Kidney (tissue), 14 donors: ENCODE data around the gene TNFSF10. TPM values are rescaled to one million over a fixed set of nuclear protein-coding genes. Genes with fewer than 3 reads are reported as not detected.

Source experiments
- DNase-seq, 5 donors: peaks; one replicate each; pipeline ENCODE4 v3.0.0-alpha.2; 2013 to 2020
- FAIRE-seq: peaks from 2 replicates; lab custom pipeline; 2012; peaks lifted over from hg19 to GRCh38; lab: Jason Lieb, UNC
- H3K27ac ChIP-seq, 2 donors: one replicate each; pipeline ENCODE4 v1.7.0; 2013; ENCODE audit warnings: low read depth in 2 of 2, low read length in 2 of 2, inconsistent platforms in 1 of 2
- H3K27me3 ChIP-seq: one replicate; pipeline ENCODE4 v1.7.1; 2013; ENCODE audit warnings: low read length, inconsistent platforms; ENCODE audit not compliant: control insufficient read depth, insufficient read depth
- H3K36me3 ChIP-seq, 3 donors: one replicate each; pipeline versions ENCODE4 v1.7.0 to v1.7.1; 2013; ENCODE audit warnings: low read length in 3 of 3, control low read depth in 1 of 3, inconsistent platforms in 1 of 3; ENCODE audit not compliant: insufficient read depth in 3 of 3, control insufficient read depth in 2 of 3
- H3K4me1 ChIP-seq, 3 donors: one replicate each; pipeline versions ENCODE4 v1.7.0 to v1.7.1; 2013; ENCODE audit warnings: low read length in 3 of 3, inconsistent platforms in 1 of 3, low read depth in 1 of 3; ENCODE audit not compliant: control insufficient read depth in 2 of 3, insufficient read depth in 2 of 3
- H3K4me3 ChIP-seq, 3 donors: one replicate each; pipeline versions ENCODE4 v1.7.0 to v1.8.1; 2013; ENCODE audit warnings: low read length in 3 of 3, control low read depth in 1 of 3, inconsistent platforms in 1 of 3
- H3K9ac ChIP-seq, 3 donors: one replicate each; pipeline versions ENCODE4 v1.7.0 to v1.7.1; 2013; ENCODE audit warnings: low read length in 3 of 3, control low read depth in 1 of 3, inconsistent platforms in 1 of 3
- H3K9me3 ChIP-seq, 3 donors: one replicate each; pipeline versions ENCODE4 v1.7.0 to v1.7.1; 2013; ENCODE audit warnings: low read length in 3 of 3, control low read depth in 1 of 3, inconsistent platforms in 1 of 3; ENCODE audit not compliant: control insufficient read depth in 2 of 3, insufficient read depth in 1 of 3
- intact Hi-C: fragments of 100-400 bp; cut with DNase I; formaldehyde crosslinking; loops from one replicate; pipeline ENCODE4 v1.11.1; 2022
- polyA plus RNA-seq: library from polyadenylated mRNA; stranded (reverse); fragments of 350-450 nt; fragmentation: Illumina TruSeq; extraction: RNeasy Lipid Tissue Mini Kit (QIAGEN cat#74804); gene quantifications from one replicate; pipeline ENCODE4 v1.2.3, GENCODE V29; 2014; ENCODE audit warnings: low read depth, low replicate concordance; ENCODE audit not compliant: insufficient read depth
- total RNA-seq: library from RNA; stranded (reverse); fragmentation: NEBNext Ultra II Directional; extraction: Animal tissue kit (Norgen Biotek cat#: 25700); gene quantifications from one replicate; pipeline ENCODE4 v1.2.1, GENCODE V29; 2021
- TF ChIP-seq, protein P1 (sequence below): IDR thresholded peaks from 3 replicates; pipeline ENCODE4 v1.5.1; 2012; ENCODE audit warnings: mild to moderate bottlenecking, moderate library complexity, borderline replicate concordance; ENCODE audit not compliant: insufficient read depth; ENCODE audit errors: extremely low read depth
- donor health status: control.
- donor health status: control.
- donor health status: control.
- donor health status: control.
- donor health status: control.
- donor health status: DM: yes; HTN: yes; CAD: no.
- donor health status: Normal renal cell carcinoma (clear cell type).

Gene TNFSF10
- total and polyA plus RNA-seq, 2 donors from 2014 or later, result 75.4 to 277 TPM

DNA sequence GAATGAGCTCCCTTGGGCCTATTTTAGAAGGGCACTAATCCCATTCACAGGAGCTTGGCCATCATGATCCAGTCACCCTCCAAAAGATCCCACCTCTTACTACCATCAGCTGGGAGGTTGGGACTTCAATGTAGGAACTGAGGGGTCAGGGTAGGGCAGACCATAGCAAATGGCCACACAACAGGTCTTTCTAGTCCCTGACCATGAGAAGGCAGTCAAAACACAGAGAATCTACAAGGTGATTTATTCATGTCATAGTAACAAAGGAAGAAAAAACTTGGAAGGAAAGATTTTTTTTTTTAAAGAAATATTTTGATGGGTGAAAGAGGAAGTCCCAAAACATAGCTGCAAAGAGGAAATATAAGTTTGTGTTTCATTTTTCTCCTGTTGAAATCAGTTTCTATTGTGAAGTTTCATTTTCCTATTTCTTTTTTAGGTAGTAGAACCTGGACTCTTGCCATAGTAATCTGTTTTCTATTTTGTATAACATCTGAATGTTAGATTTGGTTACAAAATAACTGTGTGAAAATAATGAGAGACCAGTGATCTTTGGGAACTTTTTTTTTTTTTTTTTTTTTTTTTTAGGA lies 23.5 kb upstream of the TNFSF10 start:
- TF ChIP-seq, protein P1, sequence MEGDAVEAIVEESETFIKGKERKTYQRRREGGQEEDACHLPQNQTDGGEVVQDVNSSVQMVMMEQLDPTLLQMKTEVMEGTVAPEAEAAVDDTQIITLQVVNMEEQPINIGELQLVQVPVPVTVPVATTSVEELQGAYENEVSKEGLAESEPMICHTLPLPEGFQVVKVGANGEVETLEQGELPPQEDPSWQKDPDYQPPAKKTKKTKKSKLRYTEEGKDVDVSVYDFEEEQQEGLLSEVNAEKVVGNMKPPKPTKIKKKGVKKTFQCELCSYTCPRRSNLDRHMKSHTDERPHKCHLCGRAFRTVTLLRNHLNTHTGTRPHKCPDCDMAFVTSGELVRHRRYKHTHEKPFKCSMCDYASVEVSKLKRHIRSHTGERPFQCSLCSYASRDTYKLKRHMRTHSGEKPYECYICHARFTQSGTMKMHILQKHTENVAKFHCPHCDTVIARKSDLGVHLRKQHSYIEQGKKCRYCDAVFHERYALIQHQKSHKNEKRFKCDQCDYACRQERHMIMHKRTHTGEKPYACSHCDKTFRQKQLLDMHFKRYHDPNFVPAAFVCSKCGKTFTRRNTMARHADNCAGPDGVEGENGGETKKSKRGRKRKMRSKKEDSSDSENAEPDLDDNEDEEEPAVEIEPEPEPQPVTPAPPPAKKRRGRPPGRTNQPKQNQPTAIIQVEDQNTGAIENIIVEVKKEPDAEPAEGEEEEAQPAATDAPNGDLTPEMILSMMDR, result peak; percentile 6

DNA sequence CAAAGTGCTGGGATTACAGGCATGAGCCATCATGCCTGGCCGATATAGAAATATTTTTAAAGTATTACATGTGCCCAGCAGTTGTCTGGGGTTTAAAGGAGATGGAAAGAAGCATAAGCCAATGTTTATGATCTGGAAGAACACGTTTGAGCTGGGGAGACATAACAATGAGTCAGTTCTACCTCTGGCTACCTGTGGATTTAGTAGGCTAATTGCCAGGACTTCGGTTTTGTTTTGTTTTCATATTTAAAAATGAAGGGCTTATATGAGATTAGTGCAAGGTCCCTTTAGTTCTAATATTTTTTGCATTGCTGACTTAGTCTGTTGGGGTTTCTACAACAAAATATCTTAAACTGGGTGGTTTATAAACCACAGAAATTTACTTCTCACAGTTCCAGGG lies 22.9 kb upstream of the TNFSF10 start:
- H3K9me3 ChIP-seq, result no peaks in the 10 kb centered on the region
- H3K27me3 ChIP-seq, result no peaks in the 10 kb centered on the region
- H3K4me1 ChIP-seq, result peaks cover 0 to 7% (median 3%) of the 10 kb centered on the region in 3 donors
- no peak overlapping the region for H3K27ac ChIP-seq
- no peak overlapping the region for H3K4me3 ChIP-seq
- no peak for DNase-seq
- intact Hi-C loops, result no loop called here
- no peak for FAIRE-seq
- no peaks in the 10 kb centered on the region for H3K36me3 ChIP-seq
- TF ChIP-seq, protein P1, result no peak
- no peak overlapping the region for H3K9ac ChIP-seq

More for the DNA sequence above, 23.5 kb upstream of the TNFSF10 start:
- Histone ChIP-seq H3K27me3 (no peaks in the 10 kb centered on the region), H3K4me1 (peaks cover 0 to 6% (median 3%) of the 10 kb centered on the region in 3 donors), H3K9ac (no peak overlapping the region), H3K36me3 (no peaks in the 10 kb centered on the region), H3K27ac (peak overlapping the region in 1 of 2 donors; percentile 38), H3K4me3 (no peak overlapping the region), H3K9me3 (no peaks in the 10 kb centered on the region)
- no peak for FAIRE-seq
- intact Hi-C loops, result no loop called here
- no peak for DNase-seq

DNA sequence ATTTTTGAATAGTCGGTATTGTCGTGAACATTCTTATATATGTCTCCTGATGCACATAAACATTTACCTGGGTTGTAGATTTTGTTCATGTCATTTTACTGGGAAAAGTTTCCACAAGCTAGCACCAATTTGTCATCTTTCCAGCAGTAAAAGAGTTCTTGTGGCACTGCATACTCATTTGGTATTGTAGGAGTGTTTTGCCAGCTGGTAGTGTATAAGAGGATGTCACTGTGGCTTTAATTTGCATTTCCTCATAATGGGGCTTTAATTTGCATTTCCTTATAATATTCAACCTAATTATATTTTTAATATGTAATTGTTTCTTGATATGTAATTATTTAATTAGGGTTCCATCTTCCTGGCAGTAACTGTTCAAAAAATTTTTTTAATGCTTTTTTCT lies 21.2 kb upstream of the TNFSF10 start:
- Histone ChIP-seq H3K9ac (no peak overlapping the region), H3K36me3 (no peaks in the 10 kb centered on the region), H3K27ac (no peak overlapping the region), H3K9me3 (no peaks in the 10 kb centered on the region), H3K27me3 (no peaks in the 10 kb centered on the region), H3K4me3 (no peak overlapping the region), H3K4me1 (peaks cover 0 to 7% (median 3%) of the 10 kb centered on the region in 3 donors)
- intact Hi-C loops, result no loop called here
- TF ChIP-seq, protein P1, result no peak
- FAIRE-seq (no peak), DNase-seq (no peak)
